IMR-90 (cell line): ENCODE results near the gene TREH. TPM values are rescaled to one million over a fixed set of nuclear protein-coding genes. Genes with fewer than 3 reads are reported as not detected.

Experiments
- ATAC-seq: fragments of 200-7000 bp; cut with Tn5 transposase; 2 replicates; pipeline ENCODE4 v1.9.1; 2020; ENCODE audit warnings: low read depth, mild to moderate bottlenecking, moderate library complexity
- BruUV-seq: library from RNA; stranded (reverse); fragments of 400-500 nt; replicated peaks from 2 replicates; lab custom pipeline; 2021; lab: Mats Ljungman, UMichigan
- CTCF ChIA-PET: fragments of 300-600 bp; formaldehyde crosslinking; extraction: SDS; loops from one replicate; lab custom pipeline; 2021; ENCODE audit warnings: antibody characterized with exemption; lab: Yijun Ruan, JAX
- POLR2A ChIA-PET: fragments of 300-600 bp; sonication (Branson Sonifier 250); formaldehyde crosslinking; loops from one replicate; lab custom pipeline; 2022; ENCODE audit warnings: antibody characterized with exemption; ENCODE audit not compliant: unreplicated experiment; lab: Charles Lee
- DNase-seq: peaks from one replicate; pipeline ENCODE4 v3.0.0; 2013
- H2AFZ ChIP-seq: replicated peaks from 2 replicates; pipeline ENCODE3; 2013; ENCODE audit warnings: low read length, mild to moderate bottlenecking; ENCODE audit not compliant: poor library complexity
- H2AK5ac ChIP-seq: 2 replicates; pipeline ENCODE4 v1.6.1; 2013; ENCODE audit warnings: low read depth, low read length, inconsistent platforms
- H2AK9ac ChIP-seq: replicated peaks from 2 replicates; pipeline ENCODE3; 2013; ENCODE audit warnings: mild to moderate bottlenecking, low read depth, low read length, moderate library complexity; ENCODE audit not compliant: poor library complexity
- H2BK120ac ChIP-seq: 2 replicates; pipeline ENCODE4 v1.6.1; 2013; ENCODE audit warnings: low read depth, low read length, inconsistent platforms
- H2BK15ac ChIP-seq: 3 replicates; pipeline ENCODE4 v1.6.1; 2013; ENCODE audit warnings: low read depth, low read length, inconsistent platforms
- H2BK20ac ChIP-seq: 2 replicates; pipeline ENCODE4 v1.6.1; 2013; ENCODE audit warnings: low read depth, mild to moderate bottlenecking, inconsistent platforms, low read length, moderate library complexity
- H2BK5ac ChIP-seq: 2 replicates; pipeline ENCODE4 v1.6.1; 2013; ENCODE audit warnings: mild to moderate bottlenecking, low read depth, low read length, inconsistent platforms; ENCODE audit not compliant: poor library complexity, severe bottlenecking
- H3K14ac ChIP-seq: replicated peaks from 2 replicates; pipeline ENCODE4 v1.6.1; 2013; ENCODE audit warnings: low read depth, low read length, inconsistent platforms
- H3K18ac ChIP-seq: 2 replicates; pipeline ENCODE4 v1.6.1; 2013; ENCODE audit warnings: low read depth, low read length, control low read depth
- H3K23ac ChIP-seq: 2 replicates; pipeline ENCODE4 v1.6.1; 2013; ENCODE audit warnings: low read depth, low read length, inconsistent platforms
- H3K27ac ChIP-seq: 2 replicates; pipeline ENCODE4 v1.5.1; 2013; ENCODE audit warnings: mild to moderate bottlenecking, control low read depth, low read length; ENCODE audit not compliant: insufficient read depth
- H3K27me3 ChIP-seq: 2 replicates; pipeline ENCODE4 v1.6.1; 2013; ENCODE audit warnings: low read length; ENCODE audit not compliant: control insufficient read depth, insufficient read depth
- H3K36me3 ChIP-seq: 2 replicates; pipeline ENCODE4 v1.6.1; 2013; ENCODE audit warnings: low read length, mixed read lengths; ENCODE audit not compliant: control insufficient read depth, insufficient read depth
- H3K4ac ChIP-seq: 2 replicates; pipeline ENCODE4 v1.6.1; 2013; ENCODE audit warnings: low read depth, low read length, inconsistent platforms
- H3K4me1 ChIP-seq: 2 replicates; pipeline ENCODE4 v1.6.1; 2013; ENCODE audit warnings: low read length, mixed read lengths; ENCODE audit not compliant: control insufficient read depth, insufficient read depth
- H3K4me2 ChIP-seq: 2 replicates; pipeline ENCODE4 v1.6.1; 2013; ENCODE audit warnings: low read depth, mild to moderate bottlenecking, control low read depth, low read length, moderate library complexity
- H3K4me3 ChIP-seq: 2 replicates; pipeline ENCODE4 v1.5.1; 2013; ENCODE audit warnings: low read depth, mild to moderate bottlenecking, control low read depth, low read length, moderate library complexity; ENCODE audit not compliant: insufficient read depth
- H3K56ac ChIP-seq: 2 replicates; pipeline ENCODE4 v1.6.1; 2013; ENCODE audit warnings: low read length, inconsistent platforms; ENCODE audit not compliant: insufficient read depth; ENCODE audit errors: extremely low read depth
- H3K79me1 ChIP-seq, 2 experiments: 2 replicates each; pipeline ENCODE4 v1.6.1; 2013; ENCODE audit warnings: low read length in 2 of 2, inconsistent platforms in 1 of 2, low read depth in 1 of 2
- H3K9ac ChIP-seq: 2 replicates; pipeline ENCODE4 v1.6.1; 2013; ENCODE audit warnings: low read depth, low read length, control low read depth
- H3K9me1 ChIP-seq: 2 replicates; pipeline ENCODE4 v1.6.1; 2013; ENCODE audit warnings: low read length, inconsistent platforms; ENCODE audit not compliant: insufficient read depth
- H3K9me3 ChIP-seq: 2 replicates; pipeline ENCODE4 v1.6.1; 2013; ENCODE audit warnings: low read length; ENCODE audit not compliant: control insufficient read depth, insufficient read depth
- H4K20me1 ChIP-seq: 2 replicates; pipeline ENCODE4 v1.6.1; 2013; ENCODE audit warnings: low read length, inconsistent platforms; ENCODE audit not compliant: insufficient read depth
- H4K5ac ChIP-seq: 2 replicates; pipeline ENCODE4 v1.6.1; 2013; ENCODE audit warnings: mild to moderate bottlenecking, low read depth, low read length, control low read depth
- H4K8ac ChIP-seq, 2 experiments: 2 replicates each; pipeline ENCODE4 v1.6.1; 2013; ENCODE audit warnings: low read depth in 2 of 2, low read length in 2 of 2, control low read depth in 1 of 2, inconsistent platforms in 1 of 2
- H4K91ac ChIP-seq: 2 replicates; pipeline ENCODE4 v1.6.1; 2013; ENCODE audit warnings: low read depth, low read length, inconsistent platforms; ENCODE audit not compliant: insufficient read depth
- BHLHE40 ChIP-seq: fragments of 150-350 bp; IDR thresholded peaks from 2 replicates; pipeline ENCODE4 v1.6.1; 2016; ENCODE audit warnings: mild to moderate bottlenecking, low read depth, low read length
- CTCF ChIP-seq: conservative IDR thresholded peaks from 2 replicates; pipeline ENCODE4 v1.5.1; 2012; ENCODE audit warnings: mild to moderate bottlenecking, low read depth, low read length, improper control_type of control experiment
- ELK1 ChIP-seq: fragments of 150-350 bp; IDR thresholded peaks from 2 replicates; pipeline ENCODE4 v1.6.1; 2016; ENCODE audit warnings: low read depth, mild to moderate bottlenecking, low read length, moderate library complexity, borderline replicate concordance
- MAFK ChIP-seq: IDR thresholded peaks from 2 replicates; pipeline ENCODE4 v1.6.1; 2012; ENCODE audit warnings: low read depth, low read length, improper control_type of control experiment
- MAZ ChIP-seq: IDR thresholded peaks from 2 replicates; pipeline ENCODE4 v1.6.1; 2012; ENCODE audit warnings: low read depth, mild to moderate bottlenecking, low read length, improper control_type of control experiment, moderate library complexity, borderline replicate concordance
- MXI1 ChIP-seq: IDR thresholded peaks from 2 replicates; pipeline ENCODE4 v1.6.1; 2012; ENCODE audit warnings: low read depth, mild to moderate bottlenecking, low read length, moderate library complexity, borderline replicate concordance
- NFE2L2 ChIP-seq: fragments of 150-350 bp; IDR thresholded peaks from 2 replicates; pipeline ENCODE4 v1.6.1; 2016; ENCODE audit warnings: low read depth, mild to moderate bottlenecking, low read length
- POLR2A ChIP-seq: IDR thresholded peaks from 2 replicates; pipeline ENCODE4 v1.6.1; 2012; ENCODE audit warnings: mild to moderate bottlenecking, low read depth, low read length
- RAD21 ChIP-seq: IDR thresholded peaks from 2 replicates; pipeline ENCODE4 v1.6.1; 2012; ENCODE audit warnings: low read length, improper control_type of control experiment
- RFX5 ChIP-seq: IDR thresholded peaks from 2 replicates; pipeline ENCODE4 v1.8.0; 2012; ENCODE audit warnings: low read depth, mild to moderate bottlenecking, low read length, moderate library complexity
- SMC3 ChIP-seq: fragments of 150-350 bp; IDR thresholded peaks from 2 replicates; pipeline ENCODE4 v1.6.1; 2016; ENCODE audit warnings: low read depth, mild to moderate bottlenecking, antibody characterized with exemption, low read length, moderate library complexity
- USF2 ChIP-seq: fragments of 150-350 bp; IDR thresholded peaks from 2 replicates; pipeline ENCODE4 v1.6.1; 2017; ENCODE audit warnings: mild to moderate bottlenecking, antibody characterized with exemption, low read length, low read depth
- WGBS, 2 experiments: methylation state at CpG; one replicate each; pipeline versions ENCODE4 v1.1.5 to v1.1.7; 2013; ENCODE audit warnings: missing lambda C conversion rate in 2 of 2; ENCODE audit not compliant: insufficient read length in 1 of 2; ENCODE audit errors: extremely low coverage in 2 of 2; 5-methylcytosine and 5-hydroxymethylcytosine counted together
- dilution Hi-C: fragments of 300-500 bp; cut with HindIII; formaldehyde crosslinking; loops from one replicate; pipeline ENCODE4 v1.14.3; 2018; ENCODE audit warnings: low sequenced_read_pairs; ENCODE audit not compliant: unreplicated experiment
- in situ Hi-C: fragments of 300-500 bp; cut with MboI; formaldehyde crosslinking; loops from 3 replicates; pipeline ENCODE4 v1.14.3; 2019; ENCODE audit warnings: low sequenced_read_pairs, inconsistent platforms, mixed read lengths
- intact Hi-C: fragments of 100-400 bp; cut with micrococcal nuclease; formaldehyde crosslinking; loops from 2 replicates; pipeline ENCODE4 v1.10.0; 2022
- polyA plus RNA-seq, 3 experiments: library from polyadenylated mRNA; depleted of rRNA; stranded (reverse); fragments of >200 nt; gene quantifications; 2 replicates each; pipeline ENCODE4 v1.2.3, GENCODE V29; 2012; ENCODE audit warnings: low replicate concordance in 1 of 3
- total RNA-seq: library from RNA; depleted of rRNA; stranded (reverse); fragments of >200 nt; gene quantifications from 2 replicates; pipeline ENCODE4 v1.2.3, GENCODE V29; 2012

TREH gene
- total and polyA plus RNA-seq, 2 of the 4 experiments (the other 2 are of a cell fraction): not detected

- H2BK5ac ChIP-seq: no peak overlapping the region
- H3K18ac ChIP-seq: no peak overlapping the region
- H3K79me1 ChIP-seq: peaks cover 24 to 56% of the 10 kb centered on the region in 2 experiments; a peak in 3 of 4 replicates
- ChIA-PET CTCF (no interaction called here), POLR2A (no interaction called here)
- in situ Hi-C loops (no loop called here), dilution Hi-C loops (no loop called here), intact Hi-C loops (no loop called here)
- no peak overlapping the region for H2BK120ac ChIP-seq
- H3K4me1 ChIP-seq: no peaks in the 10 kb centered on the region
- H3K9ac ChIP-seq: no peak overlapping the region
- peaks cover 21% of the 10 kb centered on the region for H4K20me1 ChIP-seq
- no peak overlapping the region for H3K4me2 ChIP-seq
- no peak overlapping the region for H2AFZ ChIP-seq
- no peak overlapping the region for H4K8ac ChIP-seq
- no peak overlapping the region for H4K5ac ChIP-seq
- H3K9me1 ChIP-seq: no peaks in the 10 kb centered on the region
- no peak overlapping the region for H3K27ac ChIP-seq
- H3K14ac ChIP-seq: no peak overlapping the region
- H2AK9ac ChIP-seq: no peak overlapping the region
- H3K9me3 ChIP-seq: no peaks in the 10 kb centered on the region
- H3K56ac ChIP-seq: no peak overlapping the region
- H3K4ac ChIP-seq: no peak overlapping the region
- 70% methylated on average over 3 of the region's 4 CpGs; no CpG with 5 or more reads in 1 of the 2 experiments for WGBS, 2 experiments
- DNase-seq (no peak), ATAC-seq (no peak)
- no peak overlapping the region for H2BK15ac ChIP-seq
- peaks cover 82% of the 10 kb centered on the region for H3K36me3 ChIP-seq
- no peak overlapping the region for H2BK20ac ChIP-seq
- TF ChIP-seq NFE2L2: no peak
- no peak for TF ChIP-seq BHLHE40
- TF ChIP-seq CTCF: no peak
- TF ChIP-seq POLR2A: no peak
- TF ChIP-seq USF2: no peak
- no peak for TF ChIP-seq MAZ
- no peak for TF ChIP-seq MXI1
- TF ChIP-seq SMC3: no peak
- TF ChIP-seq RAD21: no peak
- no peak for TF ChIP-seq MAFK
- TF ChIP-seq RFX5: no peak
- no peak for TF ChIP-seq ELK1
- H3K4me3 ChIP-seq: no peak overlapping the region
- H3K23ac ChIP-seq: no peak overlapping the region
- BruUV-seq: no TSS peak
- H3K27me3 ChIP-seq: no peaks in the 10 kb centered on the region
- H2AK5ac ChIP-seq: no peak overlapping the region
- H4K91ac ChIP-seq: no peak overlapping the region
Observed at GRCh38 chr11:118652681-118653181, 26.7 kb downstream of the TREH start.
